ENCODE data around the gene SELENON. TPM values are rescaled to one million over a fixed set of nuclear protein-coding genes. Genes with fewer than 3 reads are reported as not detected.

SELENON gene
- total and polyA plus RNA-seq, 2 of the 4 experiments (the other 2 are of a cell fraction): 9.1 to 114 TPM

DNA sequence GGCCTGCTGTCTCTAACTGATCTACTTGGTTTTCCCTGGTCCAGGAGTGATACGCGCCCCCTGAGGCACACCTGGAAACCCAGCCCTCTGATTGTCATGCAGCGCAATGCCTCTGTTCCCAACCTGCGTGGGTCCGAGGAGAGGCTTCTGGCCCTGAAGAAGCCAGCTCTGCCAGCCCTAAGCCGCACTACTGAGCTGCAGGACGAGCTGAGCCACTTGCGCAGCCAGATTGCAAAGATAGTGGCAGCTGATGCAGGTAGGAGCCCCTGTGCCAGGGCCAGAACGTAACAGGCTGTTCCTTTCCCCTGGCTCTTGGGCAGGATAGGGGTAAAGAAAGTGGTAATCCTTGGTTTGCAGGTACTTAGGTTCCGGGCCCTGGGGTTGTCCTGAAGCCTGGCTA, 26.6 kb downstream of the SELENON start:
- no peak overlapping the region for H2AK5ac ChIP-seq (ENCODE audit: low read depth, low read length)
- dilution Hi-C loops (cut with HindIII; ENCODE audit: low sequenced_read_pairs, unreplicated experiment): no loop called here
- WGBS, 2 experiments (ENCODE audit: extremely low coverage in 2 of 2, insufficient read length in 1 of 2): 95% methylated on average over 7 of the region's 10 CpGs; no CpG with 5 or more reads in 1 of the 2 experiments
- TF ChIP-seq, protein P1, sequence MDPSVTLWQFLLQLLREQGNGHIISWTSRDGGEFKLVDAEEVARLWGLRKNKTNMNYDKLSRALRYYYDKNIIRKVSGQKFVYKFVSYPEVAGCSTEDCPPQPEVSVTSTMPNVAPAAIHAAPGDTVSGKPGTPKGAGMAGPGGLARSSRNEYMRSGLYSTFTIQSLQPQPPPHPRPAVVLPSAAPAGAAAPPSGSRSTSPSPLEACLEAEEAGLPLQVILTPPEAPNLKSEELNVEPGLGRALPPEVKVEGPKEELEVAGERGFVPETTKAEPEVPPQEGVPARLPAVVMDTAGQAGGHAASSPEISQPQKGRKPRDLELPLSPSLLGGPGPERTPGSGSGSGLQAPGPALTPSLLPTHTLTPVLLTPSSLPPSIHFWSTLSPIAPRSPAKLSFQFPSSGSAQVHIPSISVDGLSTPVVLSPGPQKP (IDR thresholded peaks at IDR 0.05; ENCODE audit: borderline replicate concordance, low read depth, low read length): no peak
- TF ChIP-seq, protein P2, sequence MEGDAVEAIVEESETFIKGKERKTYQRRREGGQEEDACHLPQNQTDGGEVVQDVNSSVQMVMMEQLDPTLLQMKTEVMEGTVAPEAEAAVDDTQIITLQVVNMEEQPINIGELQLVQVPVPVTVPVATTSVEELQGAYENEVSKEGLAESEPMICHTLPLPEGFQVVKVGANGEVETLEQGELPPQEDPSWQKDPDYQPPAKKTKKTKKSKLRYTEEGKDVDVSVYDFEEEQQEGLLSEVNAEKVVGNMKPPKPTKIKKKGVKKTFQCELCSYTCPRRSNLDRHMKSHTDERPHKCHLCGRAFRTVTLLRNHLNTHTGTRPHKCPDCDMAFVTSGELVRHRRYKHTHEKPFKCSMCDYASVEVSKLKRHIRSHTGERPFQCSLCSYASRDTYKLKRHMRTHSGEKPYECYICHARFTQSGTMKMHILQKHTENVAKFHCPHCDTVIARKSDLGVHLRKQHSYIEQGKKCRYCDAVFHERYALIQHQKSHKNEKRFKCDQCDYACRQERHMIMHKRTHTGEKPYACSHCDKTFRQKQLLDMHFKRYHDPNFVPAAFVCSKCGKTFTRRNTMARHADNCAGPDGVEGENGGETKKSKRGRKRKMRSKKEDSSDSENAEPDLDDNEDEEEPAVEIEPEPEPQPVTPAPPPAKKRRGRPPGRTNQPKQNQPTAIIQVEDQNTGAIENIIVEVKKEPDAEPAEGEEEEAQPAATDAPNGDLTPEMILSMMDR (conservative IDR thresholded peaks at IDR 0.05; ENCODE audit: low read depth, low read length): no peak
- TF ChIP-seq NFE2L2 (IDR thresholded peaks at IDR 0.05; ENCODE audit: low read depth, low read length) (no peak), MAFK (IDR thresholded peaks at IDR 0.05; ENCODE audit: low read depth, low read length) (no peak), SMC3 (IDR thresholded peaks at IDR 0.05; ENCODE audit: low read depth, low read length) (no peak), BHLHE40 (IDR thresholded peaks at IDR 0.05; ENCODE audit: low read depth, low read length) (no peak), CHD1 (IDR thresholded peaks at IDR 0.05; ENCODE audit: low read depth, low read length) (no peak), MAZ (IDR thresholded peaks at IDR 0.05; ENCODE audit: borderline replicate concordance, low read depth, low read length) (no peak), RAD21 (IDR thresholded peaks at IDR 0.05; ENCODE audit: low read length) (no peak), RCOR1 (IDR thresholded peaks at IDR 0.05; ENCODE audit: insufficient replicate concordance, low read length) (no peak)
- intact Hi-C loops (cut with micrococcal nuclease): no loop called here
- no peak overlapping the region for H3K9ac ChIP-seq (ENCODE audit: low read depth, low read length)
- no peak overlapping the region for H3K4me3 ChIP-seq (ENCODE audit: insufficient read depth, low read depth, low read length)
- H2BK5ac ChIP-seq (ENCODE audit: low read depth, low read length, poor library complexity, severe bottlenecking): no peak overlapping the region
- H3K4me1 ChIP-seq (ENCODE audit: control insufficient read depth, insufficient read depth, low read length): peaks cover 3% of the 10 kb centered on the region
- H2BK20ac ChIP-seq (ENCODE audit: low read depth, low read length): no peak overlapping the region
- H3K79me1 ChIP-seq (ENCODE audit: low read depth in 1 of 2, low read length in 2 of 2): peaks cover 26 to 51% of the 10 kb centered on the region in 2 experiments
- H3K36me3 ChIP-seq (ENCODE audit: control insufficient read depth, insufficient read depth, low read length): peaks cover 50% of the 10 kb centered on the region
- DNase-seq (no peak), ATAC-seq (ENCODE audit: low read depth) (no peak)
- peaks cover 4% of the 10 kb centered on the region for H3K9me1 ChIP-seq (ENCODE audit: insufficient read depth, low read length)
- no peak overlapping the region for H2AK9ac ChIP-seq (replicated peaks; ENCODE audit: low read depth, low read length, poor library complexity)
- H4K91ac ChIP-seq (ENCODE audit: insufficient read depth, low read depth, low read length): no peak overlapping the region
- H4K8ac ChIP-seq (ENCODE audit: low read depth in 2 of 2, low read length in 2 of 2): no peak overlapping the region
- H4K20me1 ChIP-seq (ENCODE audit: insufficient read depth, low read length): peaks cover 14% of the 10 kb centered on the region; the same call in 1 of the 2 replicates
- H3K4ac ChIP-seq (ENCODE audit: low read depth, low read length): no peak overlapping the region
- no peak overlapping the region for H2BK15ac ChIP-seq (ENCODE audit: low read depth, low read length)
- H2BK120ac ChIP-seq (ENCODE audit: low read depth, low read length): no peak overlapping the region
- POLR2A ChIA-PET (ENCODE audit: unreplicated experiment): interaction anchor here (0.5 kb wide), 1 partner anchor 266 kb away, joined by 3 read pairs; no protein-coding TSS in a partner anchor
- CTCF ChIA-PET: interaction anchor here (0.6 kb wide), 1 partner anchor 208 kb away, joined by 3 read pairs; no protein-coding TSS in a partner anchor
- no peak overlapping the region for H2AFZ ChIP-seq (replicated peaks; ENCODE audit: low read length, poor library complexity)
- no peaks in the 10 kb centered on the region for H3K9me3 ChIP-seq (ENCODE audit: control insufficient read depth, insufficient read depth, low read length)
- no peak overlapping the region for H3K14ac ChIP-seq (replicated peaks; ENCODE audit: low read depth, low read length)
- no peak overlapping the region for H4K5ac ChIP-seq (ENCODE audit: low read depth, low read length)
- BruUV-seq (replicated peaks): no TSS peak
- in situ Hi-C loops (cut with MboI; ENCODE audit: low sequenced_read_pairs): loop anchor here (10.0 kb wide), 1 partner anchor 168 kb away; the partner anchor contains the start of gene PAFAH2
- no peaks in the 10 kb centered on the region for H3K27me3 ChIP-seq (ENCODE audit: control insufficient read depth, insufficient read depth, low read length)
- H3K27ac ChIP-seq (ENCODE audit: insufficient read depth, low read length): no peak overlapping the region
- no peak overlapping the region for H3K4me2 ChIP-seq (ENCODE audit: low read depth, low read length)
- no peak overlapping the region for H3K56ac ChIP-seq (ENCODE audit: extremely low read depth, insufficient read depth, low read length)
- H3K23ac ChIP-seq (ENCODE audit: low read depth, low read length): no peak overlapping the region
- no peak overlapping the region for H3K18ac ChIP-seq (ENCODE audit: low read depth, low read length)
